Ovary (tissue), 9 donors: ENCODE measurements around the gene PSD. TPM values are rescaled to one million over a fixed set of nuclear protein-coding genes. Genes with fewer than 3 reads are reported as not detected.
A peak's percentile ranks its signal among the peaks of the same experiment; 100 is the strongest.

Source experiments
- DNase-seq, 5 donors: peaks; one replicate each; pipeline ENCODE4 v3.0.0-alpha.2; 2019 to 2020
- H3K27ac ChIP-seq, 2 donors: fragments of 200-600 bp; one replicate each; pipeline versions ENCODE4 v1.5.1 to v1.8.0; 2019 to 2022
- H3K27me3 ChIP-seq: fragments of 200-600 bp; one replicate; pipeline ENCODE4 v1.8.0; 2022
- H3K36me3 ChIP-seq: fragments of 200-600 bp; sonication (generic); one replicate; pipeline ENCODE4 v1.5.1; 2019
- H3K4me1 ChIP-seq: one replicate; pipeline ENCODE4 v1.8.1; 2013; ENCODE audit warnings: mild to moderate bottlenecking, moderate library complexity; ENCODE audit not compliant: insufficient read depth
- H3K4me3 ChIP-seq: fragments of 200-600 bp; sonication (generic); one replicate; pipeline ENCODE4 v1.5.1; 2017
- H3K9me3 ChIP-seq, 2 donors: fragments of 200-600 bp in 1 of 2; sonication (generic) in 1 of 2; one replicate each; pipeline versions ENCODE4 v1.5.1 to v1.8.1; 2013 to 2019; ENCODE audit warnings: mild to moderate bottlenecking in 1 of 2, moderate library complexity in 1 of 2
- CTCF ChIP-seq, 3 donors: fragments of 450-650 bp in 2 of 3; fragments of 200-600 bp in 1 of 3; IDR thresholded peaks; one replicate each; pipeline versions ENCODE4 v1.5.1 to v1.8.0; 2016 to 2022; ENCODE audit warnings: antibody characterized with exemption in 3 of 3, mild to moderate bottlenecking in 1 of 3
- EP300 ChIP-seq: sonication (generic); formaldehyde crosslinking; IDR thresholded peaks from one replicate; pipeline ENCODE4 v1.6.1; 2017; ENCODE audit warnings: antibody characterized with exemption
- POLR2A ChIP-seq: fragments of 450-650 bp; IDR thresholded peaks from one replicate; pipeline ENCODE4 v1.6.1; 2017; ENCODE audit warnings: antibody characterized with exemption, mild to moderate bottlenecking, moderate library complexity
- WGBS, 3 donors: extraction: QIAGEN DNeasy Blood & Tissue Kit in 1 of 3; methylation state at CpG; one replicate each; pipeline versions ENCODE4 v1.1.5 to v1.1.7; 2013 to 2017; 5-methylcytosine and 5-hydroxymethylcytosine counted together
- intact Hi-C, 4 donors: fragments of 100-400 bp; cut with DNase I; formaldehyde crosslinking; loops; one replicate each; pipeline versions ENCODE4 v1.11.0 to v1.15.1; 2022 to 2023
- polyA plus RNA-seq, 2 donors: library from polyadenylated mRNA; stranded (reverse); fragments of 200-250 nt in 1 of 2; fragments of 350-450 nt in 1 of 2; fragmentation: Illumina TruSeq in 1 of 2; extraction: RNeasy Lipid Tissue Mini Kit (QIAGEN cat#74804) in 1 of 2; gene quantifications; one replicate each; pipeline ENCODE4 v1.2.3, GENCODE V29; 2013 to 2014
- total RNA-seq, 7 donors: library from RNA; depleted of rRNA in 2 of 7; stranded (reverse); fragments of >200 nt in 2 of 7; fragmentation: NEBNext Ultra II Directional in 3 of 7; extraction: Animal tissue kit (Norgen Biotek cat#: 25700) in 3 of 7; gene quantifications; one replicate each; pipeline versions ENCODE4 v1.1.0 to v1.2.4, GENCODE V29; 2016 to 2023
- donor health status: DM: no; HTN: no; CAD: no; lungs with moderate emphysema.
- donor health status: DM: no; HTN: no; CAD: no.
- donor health status: Bipolar disorder and iron deficiency.
- donor health status: DM: yes; HTN: yes; CAD: no.
- donor health status: DM: no; HTN: no; CAD: no.
- donor health status: DM: yes; HTN: yes; CAD: no.

The PSD gene
- total and polyA plus RNA-seq, 9 donors, result 4.4 to 34.7 (median 23.2) TPM

DNA sequence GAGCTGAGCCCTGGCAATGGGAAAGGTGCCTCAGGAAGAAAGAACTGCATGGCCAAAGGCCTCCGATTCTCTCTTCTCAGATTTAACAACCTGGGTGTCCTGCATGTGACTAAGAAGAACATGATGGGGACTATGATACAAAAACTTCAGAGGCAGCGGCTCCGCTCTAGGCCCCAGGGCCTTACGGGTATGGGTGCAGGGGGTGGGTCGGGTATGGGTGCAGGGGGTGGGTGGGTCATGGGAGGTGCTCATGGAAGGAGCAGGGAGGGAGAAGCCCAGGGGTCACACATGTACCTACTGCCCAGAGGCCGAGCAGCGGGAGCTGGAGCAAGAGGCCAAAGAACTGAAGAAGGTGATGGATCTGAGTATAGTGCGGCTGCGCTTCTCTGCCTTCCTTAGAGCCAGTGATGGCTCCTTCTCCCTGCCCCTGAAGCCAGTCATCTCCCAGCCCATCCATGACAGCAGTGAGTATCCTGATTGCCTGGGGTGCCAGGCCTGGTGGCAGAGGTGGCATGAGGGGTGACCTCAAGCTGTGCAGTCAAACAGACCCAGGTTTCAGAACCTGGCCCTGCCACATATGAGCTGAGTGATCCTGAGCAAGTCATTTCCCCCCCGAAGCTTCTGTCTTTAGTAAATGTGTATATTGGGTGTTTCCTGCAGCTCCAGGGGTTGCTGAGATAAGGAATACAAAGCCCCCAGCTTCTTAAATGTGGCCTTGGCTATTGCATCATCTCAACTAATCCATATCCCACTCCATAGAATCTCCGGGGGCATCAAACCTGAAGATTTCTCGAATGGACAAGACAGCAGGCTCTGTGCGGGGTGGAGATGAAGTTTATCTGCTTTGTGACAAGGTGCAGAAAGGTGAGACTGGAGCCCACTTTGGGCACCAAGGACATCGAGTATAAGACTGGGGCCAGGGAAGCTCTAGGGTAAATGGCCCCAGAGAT, 21.1 kb downstream of the PSD start:
- intact Hi-C loops, result loop anchor here in 1 of 4 donors (5.0 to 10.0 kb wide), 2 partner anchors 85 to 187 kb away; no protein-coding TSS in a partner anchor
- H3K36me3 ChIP-seq, result no peaks in the 10 kb centered on the region
- 88 to 90% (median 89%) methylated on average over 14 of the region's 14 CpGs for WGBS, 3 donors
- TF ChIP-seq CTCF (IDR thresholded peaks at IDR 0.05) (no peak), EP300 (no peak), POLR2A (no peak)
- no peak overlapping the region for H3K27ac ChIP-seq
- no peak overlapping the region for H3K4me3 ChIP-seq
- H3K9me3 ChIP-seq, result no peaks in the 10 kb centered on the region
- peaks cover 11% of the 10 kb centered on the region for H3K4me1 ChIP-seq
- H3K27me3 ChIP-seq, result no peaks in the 10 kb centered on the region
- DNase-seq, result peak in 1 of 5 donors; percentile 8

- Histone ChIP-seq H3K4me3 (no peak overlapping the region), H3K36me3 (no peaks in the 10 kb centered on the region), H3K27ac (peak overlapping the region in 1 of 2 donors; percentile 97), H3K27me3 (no peaks in the 10 kb centered on the region), H3K4me1 (peaks cover 11% of the 10 kb centered on the region), H3K9me3 (no peaks in the 10 kb centered on the region)
- 79 to 80% (median 79%) methylated on average over 12 of the region's 12 CpGs for WGBS, 3 donors
- TF ChIP-seq POLR2A (no peak), CTCF (IDR thresholded peaks at IDR 0.05) (no peak), EP300 (no peak)
- peak in 1 of 5 donors; percentile 7 for DNase-seq
- intact Hi-C loops, result loop anchor here in 1 of 4 donors (5.0 to 10.0 kb wide), 2 partner anchors 86 to 188 kb away; no protein-coding TSS in a partner anchor
Observed at GRCh38 chr10:102396730-102397151, 21.8 kb downstream of the PSD start.

- Histone ChIP-seq H3K27me3 (no peaks in the 10 kb centered on the region), H3K9me3 (no peaks in the 10 kb centered on the region), H3K4me1 (peaks cover 11% of the 10 kb centered on the region), H3K4me3 (peak overlapping the region; percentile 75), H3K27ac (peak overlapping the region; percentile 92 to 97), H3K36me3 (no peaks in the 10 kb centered on the region)
- intact Hi-C loops, result loop anchor here in 1 of 4 donors (5.0 to 10.0 kb wide), 2 partner anchors 86 to 189 kb away; no protein-coding TSS in a partner anchor
- TF ChIP-seq EP300, result no peak
- no peak for TF ChIP-seq CTCF (IDR thresholded peaks at IDR 0.05)
- no peak for TF ChIP-seq POLR2A
- whole genome bisulfite sequencing, 3 donors, result 35 to 37% (median 35%) methylated on average over 4 of the region's 4 CpGs
- DNase-seq, result no peak
Observed at GRCh38 chr10:102396317-102396650, 22.3 kb downstream of the PSD start.

DNA sequence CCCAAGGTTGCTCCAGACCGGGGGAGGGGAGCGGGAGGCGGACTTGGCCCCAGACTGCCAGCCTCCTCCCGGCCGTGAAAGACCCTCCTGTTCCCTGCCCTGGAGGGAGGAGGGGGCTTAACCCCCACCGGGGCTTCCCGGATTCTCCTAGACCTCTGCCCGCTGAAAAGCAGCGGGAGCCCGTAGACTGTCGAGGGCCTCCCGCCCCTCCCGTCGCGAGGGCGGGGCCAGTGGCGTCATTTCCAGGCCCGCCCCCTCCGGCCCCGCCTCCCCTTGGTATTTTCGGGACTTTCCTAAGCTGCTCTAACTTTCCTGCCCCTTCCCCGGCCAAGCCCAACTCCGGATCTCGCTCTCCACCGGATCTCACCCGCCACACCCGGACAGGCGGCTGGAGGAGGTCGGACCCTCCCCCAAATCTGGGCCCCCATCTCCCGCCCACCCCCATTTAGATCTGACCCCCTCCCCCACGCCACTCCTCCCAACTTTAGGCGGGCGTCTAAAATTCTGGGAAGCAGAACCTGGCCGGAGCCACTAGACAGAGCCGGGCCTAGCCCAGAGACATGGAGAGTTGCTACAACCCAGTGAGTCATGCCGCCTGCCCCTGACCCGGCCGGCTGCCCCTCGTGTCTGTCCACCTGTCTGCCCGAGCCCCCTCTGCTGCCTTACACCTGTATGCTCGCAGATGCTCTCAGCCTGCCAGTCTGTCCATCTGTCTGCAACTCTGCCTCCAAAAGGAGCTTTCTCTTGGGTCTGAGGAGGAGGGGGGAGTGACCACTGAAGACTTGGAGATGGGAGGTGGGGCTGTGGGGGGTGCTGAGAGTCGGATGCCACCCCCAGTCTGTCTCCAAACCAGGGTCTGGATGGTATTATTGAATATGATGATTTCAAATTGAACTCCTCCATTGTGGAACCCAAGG, 22.9 kb downstream of the PSD start, which contains the start of gene NFKB2:
NFKB2 (plus strand) TSS at position 306 of the 917 bp plus-strand sequence; CDS start at position 561, 255 bp downstream.
- WGBS, 3 donors, result 0 to 1% (median 0%) methylated on average over 35 to 42 of the region's 42 CpGs

More for the DNA sequence above, 22.9 kb downstream of the PSD start, which contains the start of gene NFKB2:
- no peaks in the 10 kb centered on the region for H3K27me3 ChIP-seq
- peak; percentile 88 to 95 (median 94) for DNase-seq
- no peaks in the 10 kb centered on the region for H3K9me3 ChIP-seq
- peak within 1 kb of the TSS; percentile 92 to 97 for H3K27ac ChIP-seq
- TF ChIP-seq CTCF (IDR thresholded peaks at IDR 0.05) (no peak), POLR2A (peak; percentile 92), EP300 (peak; percentile 80)
- intact Hi-C loops, result loop anchor here in 1 of 4 donors (5.0 to 10.0 kb wide), 2 partner anchors 87 to 189 kb away; no protein-coding TSS in a partner anchor
- no peaks in the 10 kb centered on the region for H3K36me3 ChIP-seq
- H3K4me1 ChIP-seq, result peaks cover 11% of the 10 kb centered on the region
- peak within 1 kb of the TSS; percentile 75 for H3K4me3 ChIP-seq
